CD4-positive, CD25-positive, alpha-beta regulatory T cell (primary cell): ENCODE results near the gene SH3BP4. TPM values are rescaled to one million over a fixed set of nuclear protein-coding genes. Genes with fewer than 3 reads are reported as not detected.

Experiments used
- ATAC-seq, 2 donors: fragments of 150-1000 bp; cut with Tn5 transposase; one replicate each; pipeline ENCODE4 v1.10.0; 2021; ENCODE audit warnings: low read depth in 2 of 2, moderate number of reproducible peaks in 2 of 2, moderate library complexity in 1 of 2
- DNase-seq, 3 donors: peaks; one replicate each; pipeline versions ENCODE4 v3.0.0 to v3.0.0-alpha.2; 2012 to 2022; ENCODE audit warnings: mixed read lengths in 1 of 3
- H3K27ac ChIP-seq: one replicate; pipeline ENCODE4 v1.7.0; 2013; ENCODE audit warnings: mild to moderate bottlenecking, low read length; ENCODE audit not compliant: insufficient read depth, poor library complexity, severe bottlenecking
- H3K27me3 ChIP-seq: one replicate; pipeline ENCODE4 v1.7.0; 2013; ENCODE audit warnings: low read length; ENCODE audit not compliant: control insufficient read depth, insufficient read depth
- H3K36me3 ChIP-seq: one replicate; pipeline ENCODE4 v1.7.0; 2013; ENCODE audit warnings: mild to moderate bottlenecking, low read length, moderate library complexity; ENCODE audit not compliant: control insufficient read depth, insufficient read depth
- H3K4me1 ChIP-seq: 2 replicates; pipeline ENCODE4 v1.7.0; 2013; ENCODE audit warnings: mild to moderate bottlenecking, low read length; ENCODE audit not compliant: insufficient read depth, control insufficient read depth, poor library complexity, severe bottlenecking
- H3K4me3 ChIP-seq: one replicate; pipeline ENCODE4 v1.7.0; 2013; ENCODE audit warnings: low read depth, mild to moderate bottlenecking, low read length, moderate library complexity
- H3K9me3 ChIP-seq, 2 experiments: 1 replicate in 1 of 2; 2 replicates in 1 of 2; pipeline ENCODE4 v1.7.0; 2013; ENCODE audit warnings: low read length in 2 of 2, mild to moderate bottlenecking in 1 of 2, moderate library complexity in 1 of 2; ENCODE audit not compliant: control insufficient read depth in 2 of 2
- H3K27ac Mint-ChIP-seq, 3 donors: one replicate each; pipeline ENCODE4 v1.8.0; 2020 to 2022; ENCODE audit warnings: mild to moderate bottlenecking in 3 of 3, mixed read lengths in 3 of 3, moderate library complexity in 2 of 3
- H3K27me3 Mint-ChIP-seq: one replicate; pipeline ENCODE4 v1.8.0; 2022; ENCODE audit warnings: mild to moderate bottlenecking, mixed read lengths
- H3K36me3 Mint-ChIP-seq: one replicate; pipeline ENCODE4 v1.8.0; 2020; ENCODE audit warnings: mixed read lengths
- H3K4me1 Mint-ChIP-seq, 4 donors: one replicate each; pipeline ENCODE4 v1.8.0; 2020 to 2022; ENCODE audit warnings: mixed read lengths in 4 of 4, mild to moderate bottlenecking in 1 of 4
- H3K4me3 Mint-ChIP-seq, 4 donors: one replicate each; pipeline ENCODE4 v1.8.0; 2020 to 2022; ENCODE audit warnings: mild to moderate bottlenecking in 4 of 4, mixed read lengths in 4 of 4, moderate library complexity in 3 of 4
- H3K9me3 Mint-ChIP-seq, 7 donors: one replicate each; pipeline ENCODE4 v1.8.0; 2020 to 2022; ENCODE audit warnings: mixed read lengths in 7 of 7, mild to moderate bottlenecking in 3 of 7, moderate library complexity in 2 of 7
- polyA plus RNA-seq, 4 donors: library from polyadenylated mRNA; unstranded; fragments of 300-500 nt; fragmentation: Illumina TruSeq; gene quantifications; one replicate each; pipeline ENCODE4 v1.2.3, GENCODE V29; 2021
- total RNA-seq: library from RNA; stranded (reverse); gene quantifications from one replicate; pipeline ENCODE4 v1.2.3, GENCODE V29; 2022

SH3BP4 gene
- total and polyA plus RNA-seq, 5 donors from 2014 or later: 0.37 TPM; not detected in 4

DNA sequence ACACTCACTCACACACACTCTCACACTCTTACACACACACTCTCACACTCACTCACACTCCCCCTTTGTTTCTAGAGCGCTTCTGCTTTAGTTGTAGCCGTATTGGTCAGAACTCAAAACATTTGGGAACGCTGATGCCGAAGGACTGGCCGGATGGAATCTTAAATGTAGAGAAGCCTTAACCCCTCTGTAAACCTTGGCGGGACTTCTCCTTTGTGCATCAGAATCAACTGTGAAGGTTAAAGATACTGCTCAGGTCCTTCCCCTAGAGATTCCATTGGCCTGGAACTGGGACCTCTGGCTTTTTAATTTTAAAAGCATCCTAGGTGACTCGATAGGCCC lies 18.3 kb downstream of the SH3BP4 start:
- Mint-ChIP-seq H3K27me3 (peaks cover 15% of the 10 kb centered on the region), H3K9me3 (no peaks in the 10 kb centered on the region), H3K4me1 (no peaks in the 10 kb centered on the region), H3K27ac (no peak overlapping the region), H3K4me3 (no peak overlapping the region), H3K36me3 (no peaks in the 10 kb centered on the region)
- no peaks in the 10 kb centered on the region for H3K4me1 ChIP-seq
- no peak for DNase-seq
- H3K9me3 ChIP-seq: no peaks in the 10 kb centered on the region
- H3K4me3 ChIP-seq: no peak overlapping the region
- no peaks in the 10 kb centered on the region for H3K36me3 ChIP-seq
- no peaks in the 10 kb centered on the region for H3K27me3 ChIP-seq
- no peak for ATAC-seq
- no peak overlapping the region for H3K27ac ChIP-seq

DNA sequence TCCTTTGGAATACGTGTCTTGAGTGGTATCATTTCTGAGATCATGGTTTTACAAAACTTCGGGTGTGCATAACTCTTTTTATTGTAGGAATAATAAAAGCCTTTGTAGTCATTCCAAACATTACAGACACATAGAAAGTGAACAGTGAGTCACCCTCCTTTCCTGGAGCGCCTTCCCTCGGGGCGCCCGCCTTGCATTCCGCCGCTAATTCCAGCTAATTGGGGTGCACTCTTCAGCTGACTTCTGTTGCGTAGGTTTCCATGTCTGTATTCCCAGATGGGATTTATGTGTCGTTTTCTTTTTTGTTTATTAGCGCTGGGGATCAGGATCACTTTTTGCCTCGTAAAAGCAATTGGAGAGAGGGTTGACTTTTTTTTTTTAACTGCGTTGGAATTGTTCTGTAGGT lies 18.7 kb downstream of the SH3BP4 start:
- Histone ChIP-seq H3K9me3 (no peaks in the 10 kb centered on the region), H3K4me1 (no peaks in the 10 kb centered on the region), H3K27ac (no peak overlapping the region), H3K4me3 (no peak overlapping the region), H3K27me3 (no peaks in the 10 kb centered on the region), H3K36me3 (no peaks in the 10 kb centered on the region)
- peaks cover 15% of the 10 kb centered on the region for H3K27me3 Mint-ChIP-seq
- H3K4me1 Mint-ChIP-seq: no peaks in the 10 kb centered on the region
- ATAC-seq (no peak), DNase-seq (no peak)
- H3K9me3 Mint-ChIP-seq: no peaks in the 10 kb centered on the region
- no peak overlapping the region for H3K27ac Mint-ChIP-seq
- H3K4me3 Mint-ChIP-seq: no peak overlapping the region
- no peaks in the 10 kb centered on the region for H3K36me3 Mint-ChIP-seq

DNA sequence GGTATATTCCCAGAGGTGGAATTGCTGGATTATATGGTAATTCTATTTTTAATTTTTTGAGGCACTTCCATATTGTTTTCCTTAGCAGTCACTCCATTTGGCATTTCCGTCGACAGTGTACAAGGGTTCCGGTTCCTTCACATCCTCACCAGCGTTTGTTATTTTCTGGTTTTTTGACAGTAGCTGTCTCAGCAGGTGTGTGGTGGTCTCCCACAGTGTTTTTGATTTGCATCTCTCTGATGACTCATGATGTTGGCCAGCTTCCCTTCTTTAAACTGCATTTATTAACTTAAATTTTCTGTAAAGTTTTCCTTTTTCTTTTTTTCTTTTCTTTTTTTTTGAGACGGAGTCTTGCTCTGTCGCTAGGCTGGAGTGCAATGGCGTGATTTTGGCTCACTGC lies 19.7 kb downstream of the SH3BP4 start:
- no peak overlapping the region for H3K4me3 ChIP-seq
- H3K36me3 ChIP-seq: no peaks in the 10 kb centered on the region
- H3K27ac ChIP-seq: no peak overlapping the region
- Mint-ChIP-seq H3K4me3 (no peak overlapping the region), H3K27me3 (peaks cover 15% of the 10 kb centered on the region), H3K4me1 (no peaks in the 10 kb centered on the region), H3K27ac (no peak overlapping the region), H3K9me3 (no peaks in the 10 kb centered on the region), H3K36me3 (no peaks in the 10 kb centered on the region)
- no peaks in the 10 kb centered on the region for H3K4me1 ChIP-seq
- H3K9me3 ChIP-seq: no peaks in the 10 kb centered on the region
- H3K27me3 ChIP-seq: no peaks in the 10 kb centered on the region
- ATAC-seq (no peak), DNase-seq (no peak)

DNA sequence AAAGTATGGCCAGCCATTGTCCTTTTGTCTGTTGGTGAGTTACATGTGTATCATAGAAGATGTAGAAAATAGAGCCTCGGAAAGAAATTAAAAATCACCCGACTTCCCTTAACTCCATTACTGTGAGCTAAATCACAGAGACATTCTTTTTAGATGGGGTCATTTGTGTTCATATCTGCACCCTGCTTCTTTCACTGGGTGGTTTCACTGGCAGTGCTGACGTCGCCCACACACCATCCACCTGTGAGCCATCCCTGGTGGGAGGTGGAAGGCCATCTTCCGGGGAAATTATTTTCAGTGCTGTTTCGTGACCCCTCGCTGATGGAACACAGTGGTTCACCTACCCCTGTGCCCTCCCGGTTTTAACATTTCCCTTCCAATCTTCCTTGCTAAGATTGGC lies 21.2 kb downstream of the SH3BP4 start:
- ATAC-seq (no peak), DNase-seq (no peak)
- Mint-ChIP-seq H3K4me3 (no peak overlapping the region), H3K36me3 (no peaks in the 10 kb centered on the region), H3K27me3 (peaks cover 15% of the 10 kb centered on the region), H3K27ac (no peak overlapping the region), H3K9me3 (no peaks in the 10 kb centered on the region), H3K4me1 (no peaks in the 10 kb centered on the region)
- Histone ChIP-seq H3K4me1 (no peaks in the 10 kb centered on the region), H3K4me3 (no peak overlapping the region), H3K27me3 (no peaks in the 10 kb centered on the region), H3K9me3 (no peaks in the 10 kb centered on the region), H3K36me3 (no peaks in the 10 kb centered on the region), H3K27ac (no peak overlapping the region)

DNA sequence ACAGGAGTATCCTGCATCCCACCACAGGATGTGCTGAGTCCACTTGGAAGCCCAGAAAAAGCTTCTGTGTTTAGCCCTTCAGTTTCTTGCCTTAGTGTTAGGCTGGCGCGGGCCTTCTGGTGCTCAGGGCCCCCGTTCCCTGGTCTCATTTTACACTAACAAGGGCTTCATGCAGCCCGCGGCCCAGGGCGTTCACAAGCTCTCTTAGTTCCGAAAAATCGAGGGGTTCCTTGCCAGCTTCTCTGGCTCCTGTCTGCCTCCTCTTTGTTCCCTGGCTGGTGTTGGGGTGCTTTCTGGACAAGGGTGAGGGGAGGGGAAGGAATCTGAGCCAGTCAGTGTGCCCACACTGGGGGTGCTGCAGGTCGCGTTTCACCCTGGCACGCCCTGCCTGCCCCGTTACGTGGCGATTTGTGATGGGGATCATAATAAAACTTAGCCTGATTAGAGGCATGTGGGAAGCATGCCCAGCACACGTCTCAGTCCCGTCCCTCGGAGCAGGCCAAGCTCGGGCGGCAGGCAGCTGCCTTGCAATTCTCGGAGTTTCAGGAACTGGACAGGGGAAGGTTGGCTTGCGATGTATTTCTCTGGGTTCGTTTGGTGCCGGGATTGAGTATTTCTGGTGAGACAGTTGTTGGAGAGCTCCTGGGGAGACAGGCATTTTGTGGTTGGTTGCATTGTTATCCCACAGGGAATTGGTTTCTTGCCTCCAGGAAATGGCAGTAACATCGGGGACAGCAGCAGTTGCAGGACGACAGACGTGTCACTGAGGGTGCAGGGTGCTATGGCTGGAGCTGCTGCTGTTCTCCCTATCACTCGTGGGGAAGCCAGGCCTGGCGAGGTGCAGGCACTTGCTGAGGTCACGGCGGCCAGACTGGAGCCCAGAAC lies 22.9 kb downstream of the SH3BP4 start:
- Histone ChIP-seq H3K27ac (no peak overlapping the region), H3K36me3 (no peaks in the 10 kb centered on the region), H3K4me3 (no peak overlapping the region), H3K4me1 (no peaks in the 10 kb centered on the region), H3K9me3 (no peaks in the 10 kb centered on the region), H3K27me3 (no peaks in the 10 kb centered on the region)
- peaks cover 14% of the 10 kb centered on the region for H3K27me3 Mint-ChIP-seq
- H3K9me3 Mint-ChIP-seq: peaks cover 0 to 5% (median 0%) of the 10 kb centered on the region in 7 donors
- no peak for ATAC-seq
- H3K4me3 Mint-ChIP-seq: no peak overlapping the region
- no peaks in the 10 kb centered on the region for H3K36me3 Mint-ChIP-seq
- H3K4me1 Mint-ChIP-seq: no peaks in the 10 kb centered on the region
- DNase-seq: no peak
- H3K27ac Mint-ChIP-seq: no peak overlapping the region

DNA sequence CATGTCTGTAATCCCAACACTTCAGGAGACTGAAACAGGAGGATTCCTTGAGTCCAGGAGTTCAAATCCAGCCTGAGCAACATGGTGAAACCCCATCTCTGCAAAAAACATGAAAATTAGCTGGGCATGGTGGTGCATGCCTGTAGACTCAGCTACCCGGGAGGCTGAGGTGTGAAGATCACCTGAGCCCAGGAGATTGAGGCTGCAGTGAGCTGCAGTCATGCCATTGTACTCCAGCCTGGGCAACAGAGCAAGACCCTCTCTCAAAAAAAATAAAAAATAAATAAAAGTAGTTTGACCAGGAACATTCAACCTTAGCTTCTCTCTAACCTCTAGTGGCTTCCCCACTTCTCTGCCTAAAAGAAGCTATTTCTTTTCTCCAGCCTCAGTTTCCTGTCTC lies 23.8 kb downstream of the SH3BP4 start:
- ATAC-seq (no peak), DNase-seq (no peak)
- peaks cover 9% of the 10 kb centered on the region for H3K27me3 Mint-ChIP-seq
- no peak overlapping the region for H3K27ac ChIP-seq
- no peaks in the 10 kb centered on the region for H3K4me1 Mint-ChIP-seq
- H3K4me3 ChIP-seq: no peak overlapping the region
- H3K36me3 Mint-ChIP-seq: no peaks in the 10 kb centered on the region
- H3K4me3 Mint-ChIP-seq: no peak overlapping the region
- H3K27ac Mint-ChIP-seq: no peak overlapping the region
- peaks cover 0 to 5% (median 0%) of the 10 kb centered on the region in 7 donors for H3K9me3 Mint-ChIP-seq
- H3K36me3 ChIP-seq: no peaks in the 10 kb centered on the region
- H3K4me1 ChIP-seq: no peaks in the 10 kb centered on the region
- no peaks in the 10 kb centered on the region for H3K27me3 ChIP-seq
- no peaks in the 10 kb centered on the region for H3K9me3 ChIP-seq

DNA sequence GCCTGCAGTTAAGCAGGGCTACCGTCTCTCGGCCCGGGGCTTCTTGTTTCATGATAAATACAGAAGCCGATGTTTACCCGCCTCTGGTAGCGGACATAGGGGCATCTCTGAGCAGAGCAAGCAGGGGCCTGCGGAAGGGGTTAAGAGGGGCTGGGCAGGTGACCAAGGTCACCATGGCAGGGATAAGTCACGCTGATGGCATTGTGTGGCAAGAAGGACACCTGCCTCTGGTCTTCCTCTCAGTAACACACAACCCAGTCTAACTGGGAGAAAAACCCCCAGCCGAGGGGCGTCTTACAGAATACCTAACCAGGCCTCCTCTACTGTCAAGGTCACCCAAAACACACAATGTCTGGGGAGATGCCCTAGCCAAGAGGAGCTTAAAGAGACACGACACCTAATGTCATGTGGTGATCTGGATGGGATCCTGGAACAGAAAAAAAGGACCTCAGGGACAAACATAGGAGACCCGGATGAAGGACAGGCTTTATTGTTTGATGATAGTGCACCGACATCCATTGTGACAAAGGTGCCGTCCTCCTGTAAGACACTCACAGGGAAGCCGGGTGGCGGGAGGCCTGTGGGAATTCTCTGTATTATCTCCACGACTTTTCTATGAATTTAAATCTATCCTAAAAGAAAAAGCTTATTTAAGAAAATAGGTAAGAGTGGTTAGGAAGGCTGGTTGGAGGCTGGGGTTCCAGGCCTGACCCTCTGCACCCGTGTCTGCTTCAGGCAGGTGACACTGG lies 24.8 kb downstream of the SH3BP4 start:
- DNase-seq: no peak
- H3K27ac ChIP-seq: no peak overlapping the region
- no peaks in the 10 kb centered on the region for H3K4me1 Mint-ChIP-seq
- no peaks in the 10 kb centered on the region for H3K9me3 ChIP-seq
- H3K27ac Mint-ChIP-seq: no peak overlapping the region
- H3K27me3 ChIP-seq: no peaks in the 10 kb centered on the region
- peaks cover 9% of the 10 kb centered on the region for H3K27me3 Mint-ChIP-seq
- H3K36me3 Mint-ChIP-seq: no peaks in the 10 kb centered on the region
- H3K4me3 ChIP-seq: no peak overlapping the region
- no peaks in the 10 kb centered on the region for H3K4me1 ChIP-seq
- no peak overlapping the region for H3K4me3 Mint-ChIP-seq
- ATAC-seq: no peak
- H3K36me3 ChIP-seq: no peaks in the 10 kb centered on the region
- peaks cover 0 to 7% (median 0%) of the 10 kb centered on the region in 7 donors for H3K9me3 Mint-ChIP-seq
